K562 (cell line): Measurements from ENCODE around the gene PRKCSH. TPM values are rescaled to one million over a fixed set of nuclear protein-coding genes. Genes with fewer than 3 reads are reported as not detected.

Source experiments
- ATAC-seq: fragments of 200-7000 bp; cut with Tn5 transposase; 3 replicates; pipeline ENCODE4 v1.9.1; 2020; ENCODE audit warnings: moderate library complexity
- BruUV-seq: library from RNA; stranded (reverse); fragments of 400-500 nt; replicated peaks from 2 replicates; lab custom pipeline; 2021; lab: Mats Ljungman, UMichigan
- CTCF ChIA-PET: fragments of 300-600 bp; formaldehyde crosslinking; extraction: SDS; loops from one replicate; lab custom pipeline; 2021; ENCODE audit warnings: low intra/inter-chr PET ratio; lab: Yijun Ruan, JAX
- POLR2A ChIA-PET: fragments of 300-600, 350-650 bp; sonication (Branson Sonifier 250); formaldehyde crosslinking; extraction: SDS; loops from one replicate; lab custom pipeline; 2021; ENCODE audit warnings: antibody characterized with exemption, inconsistent platforms; lab: Yijun Ruan, JAX
- DNase-seq, 4 experiments: peaks; one replicate each; pipeline versions ENCODE4 v3.0.0 to v3.0.0-alpha.2; 2011 to 2018; ENCODE audit warnings: low spot score in 3 of 4, mixed read lengths in 3 of 4; ENCODE audit errors: extremely low read depth in 1 of 4
- FAIRE-seq: peaks from 2 replicates; lab custom pipeline; 2011; peaks lifted over from hg19 to GRCh38; lab: Jason Lieb, UNC
- H2AFZ ChIP-seq: 2 replicates; pipeline ENCODE4 v1.6.0; 2011; ENCODE audit warnings: low read depth, low read length, control low read depth, inconsistent platforms
- H3K27ac ChIP-seq: fragments of 200-600 bp; 3 replicates; pipeline ENCODE4 v1.8.0; 2011; ENCODE audit warnings: low read depth, mild to moderate bottlenecking, control low read depth, inconsistent platforms, low read length, moderate library complexity, mixed read lengths; ENCODE audit errors: extremely low read depth
- H3K27me3 ChIP-seq, 2 experiments: fragments of 300-600 bp in 1 of 2; 2 replicates in 1 of 2; 3 replicates in 1 of 2; pipeline versions ENCODE4 v1.6.0 to v1.8.0; 2011; ENCODE audit warnings: inconsistent platforms in 2 of 2, low read length in 2 of 2, mild to moderate bottlenecking in 1 of 2, mixed read lengths in 1 of 2, moderate library complexity in 1 of 2; ENCODE audit not compliant: control insufficient read depth in 2 of 2, insufficient read depth in 2 of 2
- H3K36me3 ChIP-seq: fragments of 300-600 bp; 3 replicates; pipeline ENCODE4 v1.8.0; 2011; ENCODE audit warnings: mild to moderate bottlenecking, low read length, inconsistent platforms; ENCODE audit not compliant: control insufficient read depth, insufficient read depth
- H3K4me1 ChIP-seq, 2 experiments: fragments of 200-600 bp in 1 of 2; replicated peaks in 1 of 2; 2 replicates in 1 of 2; 3 replicates in 1 of 2; pipeline versions ENCODE4 v1.5.1 to v1.8.0; 2011; ENCODE audit warnings: inconsistent platforms in 2 of 2, low read length in 2 of 2, mild to moderate bottlenecking in 1 of 2, mixed read lengths in 1 of 2, moderate library complexity in 1 of 2; ENCODE audit not compliant: control insufficient read depth in 2 of 2, insufficient read depth in 2 of 2
- H3K4me2 ChIP-seq: 2 replicates; pipeline ENCODE4 v1.6.1; 2011; ENCODE audit warnings: low read length, control low read depth, inconsistent platforms, mixed read lengths; ENCODE audit not compliant: insufficient read depth
- H3K4me3 ChIP-seq: fragments of 200-600 bp; sonication (generic), shearing (Covaris generic); 2 replicates; pipeline ENCODE4 v1.5.1; 2016; ENCODE audit warnings: control low read depth, inconsistent platforms
- H3K79me2 ChIP-seq: fragments of 200-600 bp; 3 replicates; pipeline ENCODE4 v1.8.0; 2011; ENCODE audit warnings: low read length, inconsistent platforms; ENCODE audit not compliant: control insufficient read depth, insufficient read depth
- H3K9ac ChIP-seq, 2 experiments: 2 replicates each; pipeline versions ENCODE4 v1.6.0 to v1.6.1; 2011; ENCODE audit warnings: low read depth in 2 of 2, low read length in 2 of 2, control low read depth in 1 of 2, inconsistent platforms in 1 of 2, mild to moderate bottlenecking in 1 of 2, mixed read lengths in 1 of 2; ENCODE audit not compliant: insufficient read depth in 1 of 2
- H3K9me1 ChIP-seq: one replicate; pipeline ENCODE4 v1.6.0; 2011; ENCODE audit warnings: inconsistent platforms, mild to moderate bottlenecking, low read length, moderate library complexity; ENCODE audit not compliant: control insufficient read depth, insufficient read depth
- H3K9me3 ChIP-seq: replicated peaks from 2 replicates; pipeline ENCODE4 v1.5.1; 2011; ENCODE audit warnings: low read depth, low read length, inconsistent platforms; ENCODE audit not compliant: control insufficient read depth, insufficient read depth
- H4K20me1 ChIP-seq: replicated peaks from 2 replicates; pipeline ENCODE4 v1.6.1; 2011; ENCODE audit warnings: low read length, inconsistent platforms, mixed read lengths; ENCODE audit not compliant: control insufficient read depth, insufficient read depth
- BCOR ChIP-seq: fragments of 450-650 bp; IDR thresholded peaks from 2 replicates; pipeline ENCODE4 v1.6.1; 2016
- CBX1 ChIP-seq: sonication (generic); IDR thresholded peaks from 2 replicates; pipeline ENCODE4 v1.6.1; 2016; ENCODE audit warnings: antibody characterized with exemption, low read depth, mild to moderate bottlenecking
- CEBPG ChIP-seq, 3 experiments: fragments of 200-800 bp in 1 of 3; sonication (Bioruptor generic) in 1 of 3; sonication (generic) in 1 of 3; formaldehyde crosslinking in 1 of 3; IDR thresholded peaks in 2 of 3; conservative IDR thresholded peaks in 1 of 3; 2 replicates each; pipeline versions ENCODE4 v1.6.1 to v1.8.0; 2016 to 2022; ENCODE audit warnings: missing compliant biosample characterization in 2 of 3, missing genetic modification characterization in 2 of 3, mild to moderate bottlenecking in 1 of 3, missing genetic modification reagents in 1 of 3
- CREM ChIP-seq: IDR thresholded peaks from 2 replicates; pipeline ENCODE4 v1.6.1; 2014; ENCODE audit warnings: antibody characterized with exemption, low read depth
- HDAC1 ChIP-seq, 2 experiments: fragments of 450-650 bp; IDR thresholded peaks; 2 replicates each; pipeline ENCODE4 v1.6.1; 2016 to 2017; ENCODE audit warnings: inconsistent platforms in 1 of 2, mild to moderate bottlenecking in 1 of 2, moderate library complexity in 1 of 2
- HIVEP1 ChIP-seq: fragments of 250-450 bp; sonication (Bioruptor Pico); IDR thresholded peaks from 2 replicates; pipeline ENCODE4 v1.4.0; 2020; ENCODE audit warnings: mild to moderate bottlenecking
- HNRNPL ChIP-seq: fragments of 200-400 bp; formaldehyde crosslinking; IDR thresholded peaks from 2 replicates; pipeline ENCODE4 v1.6.1; 2017; ENCODE audit warnings: low read depth, mild to moderate bottlenecking, low read length
- KHSRP ChIP-seq: fragments of 450-650 bp; IDR thresholded peaks from 2 replicates; pipeline ENCODE4 v1.6.1; 2017
- PCBP2 ChIP-seq: fragments of 200-400 bp; formaldehyde crosslinking; IDR thresholded peaks from 2 replicates; pipeline ENCODE4 v1.6.1; 2018; ENCODE audit warnings: low read length, low read depth, mild to moderate bottlenecking, moderate library complexity; ENCODE audit not compliant: poor library complexity, severe bottlenecking
- PHB2 ChIP-seq: fragments of 450-650 bp; IDR thresholded peaks from 2 replicates; pipeline ENCODE4 v1.6.1; 2017; ENCODE audit warnings: low read depth
- WGBS: fragments of 100-300 bp; shearing (Covaris generic); methylation state at CpG from one replicate; pipeline ENCODE4 v1.1.6; 2016; ENCODE audit warnings: low coverage, mixed read lengths; ENCODE audit not compliant: insufficient coverage; ENCODE audit errors: missing lambda C conversion rate; 5-methylcytosine and 5-hydroxymethylcytosine counted together
- in situ Hi-C: fragments of 300-500 bp; cut with MboI; formaldehyde crosslinking; loops from 4 replicates; pipeline ENCODE4 v1.15.0; 2018; ENCODE audit warnings: inconsistent platforms, mixed read lengths
- intact Hi-C: fragments of 100-400 bp; cut with micrococcal nuclease; formaldehyde crosslinking; loops from 2 replicates; pipeline ENCODE4 v1.14.2; 2022
- polyA plus RNA-seq, 8 experiments: library from polyadenylated mRNA; depleted of rRNA in 4 of 8; stranded (reverse) in 5 of 8; unstranded in 3 of 8; fragments of >200 nt; fragmentation: Nextera tagmentation in 2 of 8; fragmentation: Illumina TruSeq in 1 of 8; extraction: Ambion mirVana in 2 of 8; extraction: Trizol in 1 of 8; gene quantifications; 2 replicates each; pipeline versions ENCODE4 v1.2.1 to v1.2.3, GENCODE V29; 2011 to 2014; ENCODE audit warnings: inconsistent platforms in 1 of 8, missing spikeins in 1 of 8
- total RNA-seq, 7 experiments: library from RNA; depleted of rRNA in 6 of 7; stranded (reverse); fragments of >200 nt in 6 of 7; fragmentation: Illumina TruSeq in 2 of 7; extraction: Trizol in 2 of 7; gene quantifications; 2 replicates each; pipeline versions ENCODE4 v1.2.1 to v1.2.3, GENCODE V29; 2011 to 2021; ENCODE audit warnings: low replicate concordance in 1 of 7
- TF ChIP-seq, protein P1 (sequence below), 2 experiments: fragments of 450-650 bp in 1 of 2; sonication (generic) in 1 of 2; formaldehyde crosslinking in 1 of 2; IDR thresholded peaks; 2 replicates each; pipeline versions ENCODE4 v1.7.1 to v1.9.0; 2016 to 2022; ENCODE audit warnings: inconsistent platforms in 1 of 2, mild to moderate bottlenecking in 1 of 2, missing genetic modification reagents in 1 of 2

PRKCSH gene
- total and polyA plus RNA-seq, 9 of the 15 experiments (the other 6 are each of a cell fraction or from before 2014, with no cell fraction given), result 2.3 to 297 (median 48.1) TPM

DNA sequence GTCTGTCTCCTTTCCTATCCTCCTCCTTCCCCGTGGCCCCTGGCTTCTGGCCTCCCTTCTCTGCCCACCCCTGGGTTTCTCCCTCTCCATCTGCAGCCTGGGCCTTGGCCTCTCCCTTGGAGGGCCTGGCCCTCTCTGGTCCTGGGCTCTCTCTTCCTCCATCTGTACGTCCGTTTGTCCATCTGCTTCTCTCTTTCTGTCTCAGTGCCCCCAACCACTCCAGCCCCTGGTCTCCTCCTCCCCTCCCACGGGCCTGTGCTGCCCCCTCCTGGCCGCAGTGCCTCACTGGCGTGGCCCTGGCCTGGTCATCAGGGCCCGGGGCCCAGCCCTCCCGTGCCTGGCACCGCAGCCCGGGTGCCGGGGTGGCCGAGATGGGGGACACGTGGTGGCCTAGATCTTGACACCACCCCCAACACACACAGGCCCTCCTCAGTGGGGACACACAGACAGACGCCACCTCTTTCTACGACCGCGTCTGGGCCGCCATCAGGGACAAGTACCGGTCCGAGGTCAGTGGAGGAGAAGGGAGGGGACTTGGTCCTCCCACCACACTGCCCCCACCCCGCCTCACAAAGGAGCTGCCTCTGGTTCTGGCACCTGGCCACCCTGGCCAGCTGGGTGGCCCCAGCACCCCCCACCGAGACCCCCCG, 11.3 kb downstream of the PRKCSH start:
- H2AFZ ChIP-seq, result no peak overlapping the region
- H3K27me3 ChIP-seq, result no peaks in the 10 kb centered on the region
- H3K79me2 ChIP-seq, result no peaks in the 10 kb centered on the region
- H3K4me3 ChIP-seq, result no peak overlapping the region
- FAIRE-seq (no peak), DNase-seq (peak; percentile 69 to 86 (median 84)), ATAC-seq (peak; percentile 96)
- intact Hi-C loops (loop anchor here (2.0 kb wide), 1 partner anchor 152 kb away; no protein-coding TSS in a partner anchor), in situ Hi-C loops (no loop called here)
- no peak overlapping the region for H3K4me2 ChIP-seq
- no peaks in the 10 kb centered on the region for H3K9me3 ChIP-seq
- ChIA-PET POLR2A (no interaction called here), CTCF (interaction anchor here (0.6 to 3.0 kb wide), 4 partner anchors 153 to 554 kb away, joined by 3 to 24 read pairs (median 4); partner anchors contain the start of gene KANK2)
- 82% methylated on average over 8 of the region's 23 CpGs for WGBS
- no peaks in the 10 kb centered on the region for H3K9me1 ChIP-seq
- no peak overlapping the region for H3K27ac ChIP-seq
- peaks cover 85% of the 10 kb centered on the region; the same call in 2 of the 3 replicates for H3K36me3 ChIP-seq
- peaks cover 0 to 40% of the 10 kb centered on the region in 2 experiments; a peak in 2 of 5 replicates for H3K4me1 ChIP-seq
- 0 out of 2 replicates have a peak, but pooled peaks cover 4% of the 10 kb centered on the region for H4K20me1 ChIP-seq
- BruUV-seq, result no TSS peak
- H3K9ac ChIP-seq, result no peak overlapping the region
- TF ChIP-seq PCBP2 (no peak), CEBPG (CRISPR knock-in tag; IDR thresholded peaks at IDR 0.05) (no peak), CEBPG (tag; conservative IDR thresholded peaks at IDR 0.05 in 1 of 2, IDR thresholded peaks at IDR 0.05 in 1 of 2) (no peak), HIVEP1 (CRISPR knock-in tag) (no peak), CREM (0 out of 2 replicates have a peak, but pooled peaks have one; percentile 25), HDAC1 (IDR thresholded peaks at IDR 0.05) (no peak), KHSRP (no peak), HNRNPL (no peak), BCOR (no peak), PHB2 (no peak), CBX1 (no peak)
- TF ChIP-seq, protein P1, sequence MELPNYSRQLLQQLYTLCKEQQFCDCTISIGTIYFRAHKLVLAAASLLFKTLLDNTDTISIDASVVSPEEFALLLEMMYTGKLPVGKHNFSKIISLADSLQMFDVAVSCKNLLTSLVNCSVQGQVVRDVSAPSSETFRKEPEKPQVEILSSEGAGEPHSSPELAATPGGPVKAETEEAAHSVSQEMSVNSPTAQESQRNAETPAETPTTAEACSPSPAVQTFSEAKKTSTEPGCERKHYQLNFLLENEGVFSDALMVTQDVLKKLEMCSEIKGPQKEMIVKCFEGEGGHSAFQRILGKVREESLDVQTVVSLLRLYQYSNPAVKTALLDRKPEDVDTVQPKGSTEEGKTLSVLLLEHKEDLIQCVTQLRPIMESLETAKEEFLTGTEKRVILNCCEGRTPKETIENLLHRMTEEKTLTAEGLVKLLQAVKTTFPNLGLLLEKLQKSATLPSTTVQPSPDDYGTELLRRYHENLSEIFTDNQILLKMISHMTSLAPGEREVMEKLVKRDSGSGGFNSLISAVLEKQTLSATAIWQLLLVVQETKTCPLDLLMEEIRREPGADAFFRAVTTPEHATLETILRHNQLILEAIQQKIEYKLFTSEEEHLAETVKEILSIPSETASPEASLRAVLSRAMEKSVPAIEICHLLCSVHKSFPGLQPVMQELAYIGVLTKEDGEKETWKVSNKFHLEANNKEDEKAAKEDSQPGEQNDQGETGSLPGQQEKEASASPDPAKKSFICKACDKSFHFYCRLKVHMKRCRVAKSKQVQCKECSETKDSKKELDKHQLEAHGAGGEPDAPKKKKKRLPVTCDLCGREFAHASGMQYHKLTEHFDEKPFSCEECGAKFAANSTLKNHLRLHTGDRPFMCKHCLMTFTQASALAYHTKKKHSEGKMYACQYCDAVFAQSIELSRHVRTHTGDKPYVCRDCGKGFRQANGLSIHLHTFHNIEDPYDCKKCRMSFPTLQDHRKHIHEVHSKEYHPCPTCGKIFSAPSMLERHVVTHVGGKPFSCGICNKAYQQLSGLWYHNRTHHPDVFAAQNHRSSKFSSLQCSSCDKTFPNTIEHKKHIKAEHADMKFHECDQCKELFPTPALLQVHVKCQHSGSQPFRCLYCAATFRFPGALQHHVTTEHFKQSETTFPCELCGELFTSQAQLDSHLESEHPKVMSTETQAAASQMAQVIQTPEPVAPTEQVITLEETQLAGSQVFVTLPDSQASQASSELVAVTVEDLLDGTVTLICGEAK (IDR thresholded peaks at IDR 0.05), result no peak
- TF ChIP-seq, protein P1 (CRISPR knock-in tag; IDR thresholded peaks at IDR 0.05), result no peak
